Activated naive CD4-positive, alpha-beta T cell treated with anti-CD3 and anti-CD28 coated beads, Interleukin-2, amount 50 U/mL, for 24 hours (primary cell): Measurements from ENCODE around the gene TEX9.
"Not testable (repeated sequence)": the region's sequence is repeated elsewhere in the genome, so short reads cannot be mapped to it uniquely, and the experiment has no call there.

Experiments
- H3K27ac Mint-ChIP-seq: one replicate; pipeline ENCODE4 v1.8.0; 2021; ENCODE audit warnings: mild to moderate bottlenecking, mixed read lengths
- H3K27me3 Mint-ChIP-seq: one replicate; pipeline ENCODE4 v1.8.0; 2021; ENCODE audit warnings: mixed read lengths
- H3K36me3 Mint-ChIP-seq: one replicate; pipeline ENCODE4 v1.8.0; 2021; ENCODE audit warnings: mixed read lengths
- H3K4me1 Mint-ChIP-seq: one replicate; pipeline ENCODE4 v1.8.0; 2021; ENCODE audit warnings: mixed read lengths
- H3K4me3 Mint-ChIP-seq: one replicate; pipeline ENCODE4 v1.8.0; 2021; ENCODE audit warnings: mild to moderate bottlenecking, mixed read lengths
- H3K9me3 Mint-ChIP-seq: one replicate; pipeline ENCODE4 v1.8.0; 2021; ENCODE audit warnings: mixed read lengths

Gene TEX9

GRCh38 chr15:56394909-56395308 is 29.7 kb downstream of the TEX9 start:
- Mint-ChIP-seq H3K9me3 (peaks cover 5% of the 10 kb centered on the region), H3K4me1 (no peaks in the 10 kb centered on the region), H3K27ac (no peak overlapping the region), H3K4me3 (no peak overlapping the region), H3K36me3 (peaks cover 1% of the 10 kb centered on the region), H3K27me3 (peaks cover 4% of the 10 kb centered on the region)

DNA sequence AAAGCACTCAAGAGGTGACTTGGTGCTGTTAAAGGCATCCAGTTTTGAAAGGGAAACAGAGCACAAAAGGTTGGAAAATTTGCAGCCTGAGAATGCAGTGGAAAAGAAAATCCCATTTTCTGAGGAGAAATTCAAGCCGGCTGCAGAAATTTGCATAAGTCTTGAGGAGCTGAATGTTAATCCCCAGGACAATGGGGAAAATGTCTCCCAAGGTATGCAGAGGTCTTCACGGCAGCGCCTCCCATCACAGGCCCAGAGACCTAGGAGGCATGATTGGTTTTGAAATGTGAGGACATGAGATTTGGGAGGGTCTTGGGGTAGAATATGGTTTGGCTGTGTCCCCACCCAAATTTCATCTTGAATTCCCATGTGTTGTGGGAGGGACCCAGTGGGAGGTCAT is 32.1 kb downstream of the TEX9 start:
- H3K36me3 Mint-ChIP-seq, H3K9me3 Mint-ChIP-seq, H3K27me3 Mint-ChIP-seq, H3K4me3 Mint-ChIP-seq, H3K27ac Mint-ChIP-seq, H3K4me1 Mint-ChIP-seq: not testable (repeated sequence)

- not testable (repeated sequence) for H3K27me3 Mint-ChIP-seq, H3K4me1 Mint-ChIP-seq, H3K9me3 Mint-ChIP-seq, H3K36me3 Mint-ChIP-seq, H3K27ac Mint-ChIP-seq, H3K4me3 Mint-ChIP-seq
Measured at GRCh38 chr15:56399209-56399608, 34.0 kb downstream of the TEX9 start.

DNA sequence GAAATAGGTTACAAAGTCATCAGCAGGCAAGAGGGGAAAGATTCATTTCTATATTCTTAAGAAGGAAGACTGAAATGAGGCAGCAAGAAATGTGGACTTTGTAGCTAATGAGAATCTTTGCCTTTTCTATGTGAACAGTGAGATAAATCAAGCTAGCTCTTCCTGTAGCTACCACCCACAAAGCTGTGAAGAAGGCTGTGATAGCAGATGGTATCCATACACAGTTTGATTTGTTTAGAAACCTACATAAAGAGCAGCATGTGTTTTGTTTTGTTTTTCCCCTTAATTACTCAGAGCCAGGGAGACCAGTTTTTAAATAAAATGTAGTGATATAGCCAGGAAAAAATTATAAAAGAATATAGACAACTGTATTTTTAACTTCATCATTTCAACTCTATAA is 45.5 kb downstream of the TEX9 start:
- Mint-ChIP-seq H3K27me3 (peaks cover 2% of the 10 kb centered on the region), H3K9me3 (no peaks in the 10 kb centered on the region), H3K4me1 (no peaks in the 10 kb centered on the region), H3K4me3 (no peak overlapping the region), H3K36me3 (no peaks in the 10 kb centered on the region), H3K27ac (no peak overlapping the region)

- peaks cover 2% of the 10 kb centered on the region for H3K27me3 Mint-ChIP-seq
- H3K27ac Mint-ChIP-seq = no peak overlapping the region
- H3K4me3 Mint-ChIP-seq = no peak overlapping the region
- H3K9me3 Mint-ChIP-seq = no peaks in the 10 kb centered on the region
- no peaks in the 10 kb centered on the region for H3K4me1 Mint-ChIP-seq
- H3K36me3 Mint-ChIP-seq = no peaks in the 10 kb centered on the region
Measured at GRCh38 chr15:56411122-56411749, 46.0 kb downstream of the TEX9 start.

- H3K27ac Mint-ChIP-seq, H3K9me3 Mint-ChIP-seq, H3K27me3 Mint-ChIP-seq, H3K36me3 Mint-ChIP-seq, H3K4me3 Mint-ChIP-seq, H3K4me1 Mint-ChIP-seq: not testable (repeated sequence)
Measured at GRCh38 chr15:56413114-56413733, 48.0 kb downstream of the TEX9 start.

- peaks cover 2% of the 10 kb centered on the region for H3K27me3 Mint-ChIP-seq
- H3K9me3 Mint-ChIP-seq = peaks cover 12% of the 10 kb centered on the region
- H3K4me3 Mint-ChIP-seq = no peak overlapping the region
Measured at GRCh38 chr15:56425276-56425675, 60.0 kb downstream of the TEX9 start.

DNA sequence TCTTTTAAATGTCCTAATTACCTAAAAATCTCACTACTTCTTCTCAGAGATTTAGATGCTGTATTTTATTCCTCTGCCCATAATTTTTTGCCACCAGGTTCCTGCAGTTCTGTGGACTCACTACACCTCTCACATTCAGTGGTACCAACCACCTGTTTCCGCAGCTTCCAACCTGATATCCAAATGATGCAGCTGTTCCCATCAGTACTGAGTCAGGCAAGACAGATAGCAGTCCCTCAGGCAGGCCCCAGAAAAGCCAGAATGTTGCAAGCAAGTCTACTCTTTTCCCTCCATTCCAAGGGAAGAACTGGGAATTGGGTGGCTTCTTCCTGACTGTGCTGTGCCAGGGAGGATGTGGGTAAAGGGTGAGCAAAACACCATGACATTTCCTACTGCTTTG is 60.8 kb downstream of the TEX9 start:
- Mint-ChIP-seq H3K4me1 (no peaks in the 10 kb centered on the region), H3K36me3 (peaks cover 3% of the 10 kb centered on the region), H3K4me3 (no peak overlapping the region), H3K27ac (no peak overlapping the region), H3K9me3 (peaks cover 12% of the 10 kb centered on the region), H3K27me3 (peaks cover 2% of the 10 kb centered on the region)

More at GRCh38 chr15:56425276-56425675, 60.0 kb downstream of the TEX9 start:
- Mint-ChIP-seq H3K4me1 (no peaks in the 10 kb centered on the region), H3K27ac (no peak overlapping the region), H3K36me3 (peaks cover 3% of the 10 kb centered on the region)

DNA sequence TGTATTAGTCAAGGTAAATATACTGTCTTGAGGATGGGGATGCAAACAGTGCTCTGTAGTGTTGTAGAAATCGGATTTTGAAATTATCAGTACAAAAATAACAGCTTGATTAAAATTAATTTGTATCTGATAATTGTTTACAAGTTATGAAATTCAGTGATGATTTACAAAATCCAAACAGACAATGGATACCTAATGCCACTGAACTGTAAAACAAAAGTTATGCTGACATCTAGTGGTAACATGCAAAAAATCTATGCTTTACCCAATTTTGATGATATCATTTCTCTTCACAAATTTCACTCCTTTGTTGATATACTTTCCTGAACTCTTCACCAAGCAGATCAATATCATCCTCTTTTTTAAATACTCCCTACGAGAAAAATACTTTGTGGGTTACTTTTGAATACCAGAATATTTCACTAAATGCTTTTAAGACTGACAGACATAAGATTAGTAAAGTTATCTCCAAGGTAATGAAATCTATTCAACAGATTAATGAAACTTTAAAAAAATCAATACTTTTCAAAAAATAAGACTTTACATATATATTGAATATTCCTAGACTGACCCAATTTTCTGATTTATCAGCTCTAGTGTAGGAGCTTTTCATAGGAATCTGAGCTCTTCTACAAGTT is 63.7 kb downstream of the TEX9 start:
- no peak overlapping the region for H3K27ac Mint-ChIP-seq
- peaks cover 3% of the 10 kb centered on the region for H3K36me3 Mint-ChIP-seq
- peaks cover 10% of the 10 kb centered on the region for H3K27me3 Mint-ChIP-seq
- no peak overlapping the region for H3K4me3 Mint-ChIP-seq
- peaks cover 12% of the 10 kb centered on the region for H3K9me3 Mint-ChIP-seq
- H3K4me1 Mint-ChIP-seq = no peaks in the 10 kb centered on the region

- H3K27ac Mint-ChIP-seq = no peak overlapping the region
- H3K27me3 Mint-ChIP-seq = peaks cover 18% of the 10 kb centered on the region
- H3K4me3 Mint-ChIP-seq = no peak overlapping the region
- H3K36me3 Mint-ChIP-seq = no peaks in the 10 kb centered on the region
- H3K4me1 Mint-ChIP-seq = no peaks in the 10 kb centered on the region
- H3K9me3 Mint-ChIP-seq = no peaks in the 10 kb centered on the region
Measured at GRCh38 chr15:56432304-56432703, 67.1 kb downstream of the TEX9 start.

GRCh38 chr15:56440214-56440770 is 75.1 kb downstream of the TEX9 start:
- Mint-ChIP-seq H3K9me3 (no peaks in the 10 kb centered on the region), H3K36me3 (no peaks in the 10 kb centered on the region), H3K4me1 (no peaks in the 10 kb centered on the region), H3K4me3 (no peak overlapping the region), H3K27ac (no peak overlapping the region), H3K27me3 (peaks cover 9% of the 10 kb centered on the region)

- Mint-ChIP-seq H3K27ac (no peak overlapping the region), H3K9me3 (no peaks in the 10 kb centered on the region), H3K27me3 (peaks cover 2% of the 10 kb centered on the region), H3K36me3 (no peaks in the 10 kb centered on the region), H3K4me3 (no peak overlapping the region), H3K4me1 (no peaks in the 10 kb centered on the region)
Measured at GRCh38 chr15:56442354-56442753, 77.1 kb downstream of the TEX9 start.

DNA sequence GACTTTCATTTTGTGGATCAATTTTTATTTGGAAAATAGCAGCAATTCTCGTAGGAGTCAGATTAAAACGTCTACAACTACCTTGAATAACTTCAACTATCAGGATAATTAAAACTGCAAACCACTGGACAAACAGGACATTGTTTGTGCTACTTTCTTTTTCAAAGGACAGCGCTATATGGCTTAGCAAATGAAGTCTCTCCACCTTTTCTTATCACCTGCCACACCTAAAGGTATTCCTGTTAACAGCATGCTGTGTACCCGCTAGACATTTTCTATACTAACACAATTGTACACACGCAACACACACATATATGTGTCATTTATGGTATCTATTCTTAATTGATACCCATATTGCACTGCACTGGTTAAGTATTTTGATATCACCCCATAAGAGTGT is 80.5 kb downstream of the TEX9 start:
- Mint-ChIP-seq H3K4me3 (no peak overlapping the region), H3K27me3 (peaks cover 3% of the 10 kb centered on the region), H3K27ac (no peak overlapping the region), H3K36me3 (no peaks in the 10 kb centered on the region), H3K4me1 (no peaks in the 10 kb centered on the region), H3K9me3 (no peaks in the 10 kb centered on the region)

DNA sequence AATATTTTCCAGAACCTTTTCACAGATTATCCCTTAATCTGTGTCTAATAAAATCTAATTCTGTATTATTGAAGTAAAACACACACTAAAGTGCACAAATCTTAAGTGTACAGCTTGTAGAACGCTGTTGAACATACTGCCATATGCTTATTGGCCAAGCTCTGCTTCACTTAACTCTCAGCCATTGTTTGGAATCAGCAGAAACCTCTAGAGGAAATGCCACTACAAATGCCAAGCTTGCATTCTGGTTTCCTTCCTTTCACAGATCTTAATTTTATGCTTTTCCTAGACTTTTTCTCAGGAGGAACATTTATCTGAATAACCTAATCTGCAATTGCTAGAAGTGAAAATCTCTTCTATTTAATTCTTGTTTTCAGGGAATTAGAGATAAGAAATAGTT is 89.6 kb downstream of the TEX9 start:
- no peaks in the 10 kb centered on the region for H3K36me3 Mint-ChIP-seq
- peaks cover 14% of the 10 kb centered on the region for H3K27me3 Mint-ChIP-seq
- H3K4me3 Mint-ChIP-seq = no peak overlapping the region
- no peaks in the 10 kb centered on the region for H3K9me3 Mint-ChIP-seq
- no peak overlapping the region for H3K27ac Mint-ChIP-seq
- no peaks in the 10 kb centered on the region for H3K4me1 Mint-ChIP-seq

DNA sequence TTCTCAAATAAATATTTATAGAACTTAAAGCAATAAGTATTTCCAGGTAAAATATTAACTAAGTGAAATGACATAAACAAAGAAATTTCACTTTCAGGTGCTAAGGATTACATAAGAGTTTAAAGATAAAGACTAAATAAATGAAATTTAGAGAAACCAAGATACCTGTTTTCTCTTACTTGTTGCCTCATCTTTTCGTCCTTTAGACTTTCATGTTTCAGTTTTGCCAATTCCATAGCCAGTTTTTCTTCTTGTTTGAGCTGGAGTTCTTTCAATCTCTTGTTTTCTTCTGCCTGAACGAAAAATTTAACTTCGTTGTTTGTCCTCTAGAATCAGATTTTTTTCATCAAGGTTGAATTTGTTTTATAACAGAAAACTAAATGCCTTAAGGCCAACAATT is 91.0 kb downstream of the TEX9 start:
- Mint-ChIP-seq H3K9me3 (no peaks in the 10 kb centered on the region), H3K27ac (no peak overlapping the region), H3K36me3 (no peaks in the 10 kb centered on the region), H3K4me1 (no peaks in the 10 kb centered on the region), H3K4me3 (no peak overlapping the region), H3K27me3 (peaks cover 13% of the 10 kb centered on the region)

DNA sequence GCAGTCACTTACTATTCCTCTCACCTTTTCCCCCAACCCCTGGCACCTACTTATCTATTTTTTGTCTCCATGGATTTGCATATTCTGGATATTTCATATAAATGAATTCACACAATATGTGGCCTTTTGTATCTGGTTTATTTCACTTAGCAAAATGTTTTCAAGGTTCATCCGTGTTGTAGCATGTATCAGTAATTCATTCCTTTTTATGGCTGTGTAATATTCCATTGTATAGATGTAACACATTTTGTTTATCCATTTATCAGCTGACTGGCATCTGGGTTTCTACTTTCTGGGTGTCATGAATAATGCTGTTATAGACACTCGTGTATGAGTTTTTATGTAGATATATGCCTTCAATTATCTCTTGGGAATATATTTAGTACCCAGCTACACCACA is 93.9 kb downstream of the TEX9 start:
- peaks cover 18% of the 10 kb centered on the region for H3K27me3 Mint-ChIP-seq
- no peaks in the 10 kb centered on the region for H3K36me3 Mint-ChIP-seq
- no peaks in the 10 kb centered on the region for H3K9me3 Mint-ChIP-seq
- no peak overlapping the region for H3K4me3 Mint-ChIP-seq
- no peak overlapping the region for H3K27ac Mint-ChIP-seq
- no peaks in the 10 kb centered on the region for H3K4me1 Mint-ChIP-seq
